GM12801 (cell line): ENCODE results near the gene PTPRH.

ENCODE experiments used
- CTCF ChIP-seq: IDR thresholded peaks from one replicate; pipeline ENCODE4 v1.5.1; 2011; ENCODE audit warnings: control low read depth; ENCODE audit not compliant: insufficient read length; ENCODE audit errors: extremely low read depth

PTPRH gene

GRCh38 chr19:55131421-55131820 lies 77.9 kb downstream of the PTPRH start:
- TF ChIP-seq CTCF = no peak
